KG1 (cell line): ENCODE results near the gene TAF5L.
"Not testable (repeated sequence)": the region's sequence is repeated elsewhere in the genome, so short reads cannot be mapped to it uniquely, and the experiment has no call there.

Source experiments
- DNase-seq: peaks from one replicate; lab custom pipeline; 2025; lab: John Stamatoyannopoulos, UW

Gene TAF5L

DNA sequence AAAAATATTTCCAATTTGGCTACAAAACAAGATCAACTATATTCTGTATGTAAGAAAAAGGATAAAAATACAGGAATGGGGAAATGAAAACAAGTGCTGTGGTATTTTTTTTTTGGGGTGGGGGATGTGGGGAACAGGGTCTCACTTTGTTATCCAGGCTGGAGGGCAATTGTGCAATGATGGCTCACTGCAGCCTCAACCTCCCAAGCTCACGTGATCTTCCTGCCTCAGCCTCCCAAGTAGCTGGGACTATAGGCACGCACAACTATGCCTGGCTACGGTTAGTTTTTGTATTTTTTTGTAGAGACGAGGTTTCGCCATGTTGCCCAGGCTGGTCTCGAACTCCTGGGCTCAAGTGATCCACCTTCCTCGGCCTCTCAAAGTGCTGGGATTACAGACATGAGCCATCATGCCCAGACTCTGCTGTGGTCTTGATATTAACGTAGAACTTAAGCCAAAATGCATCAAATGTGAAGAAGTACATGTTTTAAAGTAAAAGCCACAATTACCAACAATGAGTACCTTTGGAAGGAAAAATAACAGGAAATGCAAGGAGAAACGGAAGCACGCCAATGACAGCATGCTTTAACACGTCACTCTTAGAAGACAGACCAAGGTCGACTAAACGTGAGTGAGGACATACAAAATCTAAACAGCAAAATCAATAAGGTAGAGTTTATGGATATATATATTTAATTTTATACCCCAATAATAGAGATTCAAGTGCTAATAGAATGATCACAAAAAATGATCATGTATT lies 58.6 kb downstream of the TAF5L start:
- no peak for DNase-seq

GRCh38 chr1:229563701-229564100 lies 62.2 kb downstream of the TAF5L start:
- DNase-seq, result no peak

DNA sequence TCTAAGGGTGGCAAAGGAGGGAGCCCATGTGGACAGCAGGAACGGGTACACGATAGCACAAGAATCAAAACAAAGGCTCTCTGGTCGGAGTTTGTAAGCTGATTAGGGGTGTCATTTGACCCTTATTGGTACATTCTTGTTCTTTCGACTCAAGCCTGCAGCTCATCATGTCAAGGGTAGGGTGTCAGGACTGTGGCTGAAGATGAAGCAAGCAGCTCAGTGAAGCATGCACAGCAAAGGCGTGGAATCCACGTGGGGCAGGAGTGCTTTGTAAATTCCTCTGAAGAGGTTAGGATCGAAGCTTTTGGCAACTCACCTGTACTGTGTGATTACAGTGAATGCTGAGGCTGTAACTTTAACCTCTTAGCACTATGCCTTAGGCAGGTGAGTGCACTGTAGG lies 62.7 kb downstream of the TAF5L start:
- no peak for DNase-seq

DNA sequence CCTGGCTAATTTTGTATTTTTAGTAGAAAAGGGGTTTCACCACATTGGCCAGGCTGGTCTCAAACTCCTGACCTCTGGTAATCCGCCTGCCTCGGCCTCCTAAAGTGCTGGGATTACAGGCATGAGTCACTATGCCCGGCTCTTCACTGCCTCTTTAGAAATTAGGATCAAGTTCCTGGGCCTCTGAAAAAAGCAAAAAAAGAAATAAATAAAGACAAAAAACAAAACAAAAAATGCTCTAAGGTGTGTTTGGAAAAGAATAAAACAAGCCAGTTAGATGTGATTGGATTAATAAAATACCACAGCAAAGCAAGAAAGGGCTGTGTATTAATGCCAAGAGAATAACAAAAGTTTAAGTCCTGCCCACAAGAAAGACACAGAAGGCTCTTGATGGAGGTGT lies 63.2 kb downstream of the TAF5L start:
- DNase-seq, result no peak

GRCh38 chr1:229561141-229561540 lies 64.8 kb downstream of the TAF5L start:
- DNase-seq, result no peak

DNA sequence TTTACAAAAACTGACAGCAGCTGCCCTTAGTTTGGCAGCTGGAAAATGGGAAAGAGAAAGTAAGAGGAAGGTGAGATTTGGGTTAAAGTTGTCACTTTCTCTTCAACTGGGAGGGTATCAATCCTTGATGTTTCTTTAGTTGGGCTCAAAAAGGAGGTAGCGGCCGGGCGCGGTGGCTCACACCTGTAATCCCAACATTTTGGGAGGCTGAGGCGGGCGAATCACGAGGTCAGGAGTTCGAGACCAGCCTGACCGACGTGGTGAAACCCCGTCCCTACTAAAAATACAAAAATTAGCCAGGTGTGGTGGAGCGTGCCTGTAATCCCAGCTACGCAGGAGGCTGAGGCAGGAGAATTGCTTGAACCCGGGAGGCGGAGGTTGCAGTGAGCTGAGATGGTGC lies 65.8 kb downstream of the TAF5L start:
- DNase-seq, result not testable (repeated sequence)

DNA sequence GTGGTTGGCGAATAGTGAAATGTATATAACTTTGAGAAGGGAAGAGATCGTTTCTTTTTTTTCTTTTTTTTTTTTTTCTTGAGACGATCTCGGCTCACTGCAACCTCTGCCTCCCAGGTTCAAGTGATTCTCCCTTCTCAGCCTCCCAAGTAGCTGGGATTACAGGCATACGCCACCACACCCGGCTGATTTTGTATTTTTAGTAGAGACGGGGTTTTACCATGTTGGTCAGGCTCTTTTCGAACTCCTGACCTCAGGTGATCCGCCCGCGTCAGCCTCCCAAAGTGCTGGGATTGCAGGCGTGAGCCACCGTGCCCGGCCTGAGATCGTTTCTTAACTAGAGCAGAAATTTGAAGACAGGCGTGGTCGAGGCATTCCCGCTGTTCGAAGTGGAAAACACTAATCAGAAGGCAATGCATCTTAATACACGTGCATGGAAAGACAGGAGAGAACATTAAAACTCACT lies 66.6 kb downstream of the TAF5L start:
- not testable (repeated sequence) for DNase-seq

- peak; percentile 93 for DNase-seq
Measured at GRCh38 chr1:229558460-229559335, 67.2 kb downstream of the TAF5L start, which contains the start of gene ABCB10. Gene ABCB10 (minus strand): TSS chr1:229558707. CDS start chr1:229558652, 55 bp downstream.

- DNase-seq, result no peak
Measured at GRCh38 chr1:229557913-229558414, 68.0 kb downstream of the TAF5L start.

DNA sequence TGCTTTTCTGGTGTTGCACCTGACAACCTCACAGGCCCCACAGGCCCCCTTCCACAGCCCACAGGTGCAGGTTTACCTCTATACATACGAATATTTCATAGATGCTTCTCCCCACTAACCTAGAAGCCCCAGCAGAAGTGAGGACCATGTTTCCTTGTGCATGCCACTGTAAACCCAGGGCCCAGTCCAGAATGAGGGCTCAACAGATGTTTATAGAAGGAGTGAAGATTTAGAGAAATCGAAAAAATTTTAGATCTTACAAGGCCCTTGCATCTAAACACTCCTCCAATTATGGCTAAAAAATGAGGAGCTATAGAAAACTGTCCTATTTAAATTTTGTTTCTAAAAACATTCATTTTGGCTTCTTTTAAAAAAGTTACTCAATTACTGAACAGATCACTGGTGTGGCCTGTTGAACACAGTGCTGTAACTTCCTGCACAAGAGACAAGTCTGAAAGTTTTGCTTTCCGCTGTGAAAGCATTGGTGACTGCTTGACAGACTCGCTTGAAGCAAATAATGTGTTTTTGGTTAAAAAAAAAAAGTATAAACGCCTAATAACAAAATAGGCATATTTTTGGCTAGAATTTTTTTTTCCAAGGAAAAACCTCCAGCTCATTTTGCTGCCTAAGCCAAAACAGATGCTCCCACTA lies 68.6 kb downstream of the TAF5L start:
- DNase-seq, result no peak

DNA sequence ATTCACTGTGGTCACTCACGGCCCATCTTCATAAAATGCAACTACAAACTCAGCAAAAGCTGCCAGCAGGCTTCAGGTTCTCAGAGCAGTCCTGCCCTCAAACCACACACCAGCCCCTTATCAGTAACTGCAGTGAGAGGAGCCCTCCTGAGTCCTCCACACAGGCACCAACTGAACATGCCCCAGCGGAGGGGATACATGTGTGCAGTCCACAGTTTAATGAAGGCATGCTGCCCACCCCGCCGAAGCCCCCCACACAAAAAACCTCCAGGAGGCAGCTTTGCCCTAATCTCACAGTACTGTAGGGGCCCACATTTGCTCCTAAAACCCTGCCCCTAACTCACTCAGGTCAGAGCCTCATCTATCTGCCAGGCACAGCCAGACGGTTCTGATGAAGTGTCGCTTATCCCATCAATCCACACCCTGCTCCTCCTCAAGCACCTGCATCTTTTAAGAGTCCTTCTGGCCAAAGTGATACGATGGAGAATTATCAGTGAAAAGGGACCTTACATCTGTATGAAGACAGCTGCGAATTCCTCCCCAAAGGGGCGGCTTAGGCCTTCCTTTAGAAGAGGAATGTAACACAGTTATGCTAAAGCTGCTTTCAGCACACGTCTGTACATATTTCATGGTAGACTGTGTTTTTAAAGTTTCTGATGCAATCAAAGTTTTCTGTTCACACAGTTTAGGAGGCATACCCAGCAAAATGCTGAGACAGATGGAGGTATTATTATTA lies 70.9 kb downstream of the TAF5L start:
- DNase-seq, result no peak

DNA sequence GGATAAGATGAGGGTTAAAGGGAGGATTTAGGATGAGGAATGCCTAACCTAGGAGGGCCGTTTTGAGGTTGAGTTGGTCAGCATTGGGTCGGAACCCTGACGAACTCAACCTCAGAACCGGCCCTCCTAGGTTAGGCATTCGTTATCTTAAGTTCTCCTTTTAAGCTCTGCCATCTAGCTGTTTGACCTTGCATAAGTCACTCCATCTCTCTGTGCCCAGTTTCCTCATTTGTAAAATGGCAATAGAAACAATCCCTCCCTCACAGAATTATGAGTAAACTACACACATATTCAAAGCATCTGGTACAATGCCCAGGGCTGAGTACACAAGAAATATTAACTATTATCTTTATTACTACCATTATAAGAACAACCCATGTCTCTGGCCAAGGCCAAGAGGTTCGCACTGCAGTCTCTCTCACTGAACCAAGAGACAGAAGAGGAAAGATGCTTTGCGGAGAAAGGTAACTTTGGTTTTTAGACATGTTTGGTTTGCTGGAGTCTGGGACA lies 72.2 kb downstream of the TAF5L start:
- DNase-seq, result no peak

GRCh38 chr1:229552732-229553131 lies 73.2 kb downstream of the TAF5L start:
- no peak for DNase-seq

- DNase-seq, result no peak
Measured at GRCh38 chr1:229550812-229551567, 74.9 kb downstream of the TAF5L start.

GRCh38 chr1:229547542-229547941 lies 78.4 kb downstream of the TAF5L start:
- DNase-seq, result no peak

DNA sequence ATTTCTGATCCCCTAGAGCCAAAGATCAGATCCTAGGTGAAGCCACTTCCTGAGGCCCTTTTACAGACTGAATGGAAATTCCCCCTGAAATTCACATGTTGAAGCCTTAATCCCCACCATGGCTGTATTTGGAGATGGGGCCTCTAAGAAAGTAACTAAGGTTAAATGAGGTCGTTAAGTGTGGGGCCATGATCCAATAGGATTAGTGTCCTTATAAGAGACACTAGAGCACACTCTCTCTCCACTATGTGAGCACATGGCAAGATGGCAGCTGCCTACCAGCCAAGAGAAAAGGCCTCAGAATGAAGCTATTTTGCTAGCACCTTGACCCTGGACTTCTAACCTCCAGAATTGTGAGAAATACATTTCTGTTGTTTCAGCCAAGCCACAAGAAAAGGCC lies 81.3 kb downstream of the TAF5L start:
- no peak for DNase-seq
